Epithelial cell of esophagus (primary cell): ENCODE results near the gene MKNK2.

Source experiments
- DNase-seq: peaks from one replicate; pipeline ENCODE4 v3.0.0; 2010; ENCODE audit warnings: low read depth
- H3K4me3 ChIP-seq: 2 replicates; pipeline ENCODE4 v1.5.1; 2011; ENCODE audit warnings: mild to moderate bottlenecking, low read length, control low read depth
- TF ChIP-seq, protein P1 (sequence below): IDR thresholded peaks from 2 replicates; pipeline ENCODE4 v1.5.1; 2011; ENCODE audit warnings: low read depth, mild to moderate bottlenecking, low read length, control low read depth, inconsistent platforms; ENCODE audit not compliant: insufficient read depth; ENCODE audit errors: missing control alignments

MKNK2 gene

DNA sequence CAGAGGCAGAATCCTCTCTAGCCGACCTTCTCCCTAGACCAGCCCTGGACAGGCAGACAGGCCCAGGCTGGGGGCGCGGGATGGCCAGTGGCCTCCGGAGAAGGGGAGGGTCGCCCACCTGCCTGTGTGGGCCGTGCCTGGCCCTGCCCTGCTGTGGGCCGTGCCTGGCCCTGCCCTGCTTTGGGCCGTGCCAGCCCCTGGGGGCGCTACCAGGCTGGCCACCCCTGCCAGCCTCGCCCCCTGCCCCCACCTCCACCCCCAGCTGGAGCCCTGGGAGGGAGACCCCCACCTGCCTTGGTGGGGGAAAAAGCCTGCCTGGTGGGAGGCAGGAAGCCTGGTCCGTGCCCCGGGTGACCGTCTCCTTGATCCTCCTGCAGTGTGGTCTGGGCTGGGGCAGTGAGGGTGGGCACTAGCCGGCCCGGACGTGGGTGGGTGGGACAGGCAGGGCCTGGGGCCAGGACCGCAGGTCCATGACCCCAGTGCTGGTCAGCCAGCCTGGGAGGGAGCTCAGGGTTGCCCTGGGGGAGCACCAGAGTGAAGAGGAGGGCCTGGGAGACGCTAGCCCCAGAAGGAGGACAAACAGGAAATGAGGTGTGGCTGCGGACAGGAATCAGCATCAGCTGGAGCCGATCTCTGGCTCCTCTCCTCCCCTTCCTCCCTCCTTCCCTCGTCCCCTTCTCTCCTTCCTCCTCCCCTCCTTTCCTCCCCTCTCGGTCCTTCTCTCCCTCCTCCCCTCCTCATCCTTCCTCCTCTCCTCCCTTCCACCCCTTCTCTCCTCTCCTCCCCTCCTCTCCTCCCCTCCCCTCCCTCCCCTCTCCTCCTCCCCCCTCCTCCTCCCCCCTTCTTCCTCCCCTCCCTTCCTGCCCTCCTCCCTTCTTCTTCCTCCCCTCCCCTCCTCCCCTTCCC, 5.1 kb upstream of the MKNK2 start:
- TF ChIP-seq, protein P1, sequence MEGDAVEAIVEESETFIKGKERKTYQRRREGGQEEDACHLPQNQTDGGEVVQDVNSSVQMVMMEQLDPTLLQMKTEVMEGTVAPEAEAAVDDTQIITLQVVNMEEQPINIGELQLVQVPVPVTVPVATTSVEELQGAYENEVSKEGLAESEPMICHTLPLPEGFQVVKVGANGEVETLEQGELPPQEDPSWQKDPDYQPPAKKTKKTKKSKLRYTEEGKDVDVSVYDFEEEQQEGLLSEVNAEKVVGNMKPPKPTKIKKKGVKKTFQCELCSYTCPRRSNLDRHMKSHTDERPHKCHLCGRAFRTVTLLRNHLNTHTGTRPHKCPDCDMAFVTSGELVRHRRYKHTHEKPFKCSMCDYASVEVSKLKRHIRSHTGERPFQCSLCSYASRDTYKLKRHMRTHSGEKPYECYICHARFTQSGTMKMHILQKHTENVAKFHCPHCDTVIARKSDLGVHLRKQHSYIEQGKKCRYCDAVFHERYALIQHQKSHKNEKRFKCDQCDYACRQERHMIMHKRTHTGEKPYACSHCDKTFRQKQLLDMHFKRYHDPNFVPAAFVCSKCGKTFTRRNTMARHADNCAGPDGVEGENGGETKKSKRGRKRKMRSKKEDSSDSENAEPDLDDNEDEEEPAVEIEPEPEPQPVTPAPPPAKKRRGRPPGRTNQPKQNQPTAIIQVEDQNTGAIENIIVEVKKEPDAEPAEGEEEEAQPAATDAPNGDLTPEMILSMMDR, result no peak
- H3K4me3 ChIP-seq, result no peak overlapping the region
- peak; percentile 51 for DNase-seq

DNA sequence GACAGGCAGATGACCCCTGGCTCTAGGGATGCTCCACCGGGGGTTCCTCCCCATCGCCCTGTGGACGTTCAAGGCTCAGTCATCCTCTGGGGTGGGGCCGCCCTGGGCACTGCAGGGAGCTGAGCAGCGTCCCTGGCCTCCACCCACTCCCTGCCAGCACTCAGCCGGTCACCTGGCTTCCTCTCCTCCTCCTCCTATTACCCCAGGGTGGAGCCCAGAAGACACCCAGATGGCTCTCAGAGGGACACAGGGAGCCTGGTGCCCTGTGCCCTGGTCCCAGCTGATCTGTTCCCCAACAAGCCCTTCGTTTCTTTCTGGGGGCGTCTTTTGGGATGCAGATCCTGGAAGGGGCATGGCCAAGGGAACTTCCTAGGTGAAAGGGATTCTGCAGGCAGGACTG, 3.7 kb upstream of the MKNK2 start:
- DNase-seq, result no peak
- H3K4me3 ChIP-seq, result no peak overlapping the region
- TF ChIP-seq, protein P1, result no peak

DNA sequence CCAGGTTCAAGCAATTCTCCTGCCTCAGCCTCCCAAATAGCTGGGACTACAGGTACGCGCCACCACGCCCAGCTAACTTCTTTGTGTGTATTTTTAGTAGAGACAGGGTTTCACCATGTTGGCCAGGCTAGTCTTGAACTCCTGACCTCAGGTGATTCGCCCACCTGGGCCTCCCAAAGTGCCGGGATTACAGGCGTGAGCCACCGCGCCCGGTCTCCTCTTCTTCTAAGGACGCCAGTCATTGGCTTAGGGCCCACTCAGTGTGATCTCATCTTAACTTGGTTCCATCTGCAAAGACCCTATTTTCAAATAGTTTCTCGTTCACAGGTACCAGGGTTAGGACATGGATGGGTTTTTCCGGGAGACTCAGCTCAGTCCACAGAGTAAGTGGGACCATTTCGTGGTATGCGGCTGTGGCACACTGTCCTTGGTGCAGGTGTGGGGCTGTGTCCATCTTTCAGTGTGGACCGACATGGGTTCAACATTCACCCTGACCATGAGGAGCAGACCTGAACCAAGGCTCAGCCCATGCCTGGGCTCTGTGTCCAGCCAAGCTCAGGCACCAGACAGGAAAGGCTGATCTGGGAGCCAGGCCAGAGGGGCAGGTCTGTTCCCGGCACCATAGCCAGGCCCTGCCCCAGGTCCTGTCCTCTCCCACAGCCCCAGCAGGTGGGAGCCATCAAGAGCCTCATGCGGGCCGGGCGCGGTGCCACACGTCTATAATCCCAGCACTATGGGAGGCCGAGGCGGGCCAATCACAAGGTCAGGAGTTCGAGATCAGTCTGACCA, 2.8 kb upstream of the MKNK2 start:
- TF ChIP-seq, protein P1, result no peak
- no peak for DNase-seq
- no peak overlapping the region for H3K4me3 ChIP-seq

DNA sequence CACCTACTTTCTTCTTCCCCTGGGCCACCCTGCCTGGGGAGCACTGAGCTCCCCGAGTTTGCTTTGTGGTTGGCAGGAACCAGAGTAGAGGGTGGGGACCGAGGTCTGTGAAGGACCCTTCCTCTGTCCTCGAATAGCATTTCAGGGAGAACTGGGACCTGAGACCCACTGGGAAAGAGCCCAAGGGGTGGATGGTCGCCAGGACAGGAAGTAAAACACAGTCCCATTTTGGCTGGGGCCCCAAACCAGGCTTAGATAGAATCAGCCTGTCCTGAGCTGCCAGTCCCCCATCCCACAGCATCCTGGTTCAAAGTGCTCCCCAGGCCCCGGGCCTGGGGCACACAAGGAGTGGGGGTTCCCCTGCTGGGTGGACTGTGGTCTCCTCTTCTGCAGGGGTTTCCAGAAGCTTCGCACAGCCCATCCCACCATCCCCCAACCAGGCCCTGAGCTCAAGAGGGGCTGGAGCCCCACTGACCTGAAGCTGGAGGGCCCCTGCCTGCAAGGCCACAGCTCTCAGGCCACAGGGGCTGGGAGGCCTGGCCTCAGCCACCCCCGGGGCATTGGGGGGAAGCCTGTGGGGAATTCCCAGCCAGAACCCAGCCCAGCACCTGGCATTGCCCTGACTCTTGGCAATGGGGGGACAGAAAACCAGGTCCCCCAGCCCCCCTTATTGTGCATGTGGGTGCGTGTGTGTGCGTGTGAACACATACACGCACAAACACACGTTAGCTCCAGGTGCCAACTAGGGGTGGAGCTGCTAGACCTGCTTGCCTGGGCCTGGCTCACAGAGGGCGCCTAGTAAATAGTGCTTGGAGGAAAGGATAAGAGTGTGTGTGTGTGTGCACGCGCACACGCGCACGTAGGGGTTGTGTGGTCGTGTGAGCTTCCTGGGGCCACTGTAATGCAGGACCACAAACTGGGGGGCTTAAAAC, 995 bp upstream of the MKNK2 start:
- peak; percentile 71 for DNase-seq
- no peak overlapping the region for H3K4me3 ChIP-seq
- TF ChIP-seq, protein P1, result no peak

DNA sequence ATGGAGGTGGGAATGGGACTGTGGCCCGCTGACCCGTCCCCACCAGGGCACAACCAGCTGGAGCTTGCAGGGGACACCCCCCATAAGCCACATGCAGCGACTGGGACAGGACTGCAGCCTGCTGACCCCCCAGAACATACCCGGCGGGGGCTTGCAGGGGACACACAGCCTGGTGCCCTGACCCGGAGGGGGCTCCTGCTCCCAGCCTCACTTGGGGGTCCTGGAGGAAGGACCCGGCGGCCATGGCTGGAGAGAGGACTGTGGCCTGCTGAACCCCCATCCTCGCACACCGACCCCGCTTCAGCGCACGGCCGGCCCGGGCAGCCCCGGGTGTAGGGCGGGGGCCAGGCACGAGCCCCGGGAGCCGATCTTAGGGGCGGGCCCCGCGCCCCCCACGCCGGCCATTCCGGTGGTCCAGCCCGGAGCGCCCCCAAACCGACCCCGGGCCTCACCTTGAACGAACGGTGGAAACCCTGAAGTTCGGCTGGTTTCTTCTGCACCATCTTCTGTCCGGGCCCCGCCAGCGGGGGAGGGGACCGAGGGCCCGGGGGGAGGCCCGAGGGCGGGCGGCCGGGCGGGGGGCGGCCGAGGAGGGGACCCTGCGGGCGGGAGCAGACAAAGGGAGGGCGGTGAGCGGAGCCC, 574 bp downstream of the MKNK2 start:
- TF ChIP-seq, protein P1, result no peak
- DNase-seq, result no peak
- H3K4me3 ChIP-seq, result peak overlapping the region; percentile 96
